Measurements from ENCODE around the gene BCAS4.

The BCAS4 gene

DNA sequence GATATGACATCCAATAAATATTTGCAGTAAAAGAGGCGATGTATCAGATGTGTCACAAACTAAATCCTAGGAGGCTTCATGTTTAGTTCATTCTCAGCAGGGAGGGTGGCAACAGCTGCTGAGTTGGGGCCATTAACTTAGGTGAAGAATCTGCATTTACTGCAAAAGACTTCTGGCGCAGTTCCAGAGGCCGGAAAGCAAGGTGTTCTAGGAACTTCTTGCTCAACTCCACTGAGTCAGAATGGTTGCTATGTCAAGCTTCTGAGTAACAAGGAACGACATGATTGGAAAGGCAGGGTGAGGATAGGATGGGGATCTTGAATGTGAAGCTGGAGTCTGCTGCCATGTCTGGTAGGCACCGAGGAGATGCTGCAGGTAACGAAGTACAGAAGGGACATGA lies 124.7 kb downstream of the BCAS4 start:
- no peak for DNase-seq

DNA sequence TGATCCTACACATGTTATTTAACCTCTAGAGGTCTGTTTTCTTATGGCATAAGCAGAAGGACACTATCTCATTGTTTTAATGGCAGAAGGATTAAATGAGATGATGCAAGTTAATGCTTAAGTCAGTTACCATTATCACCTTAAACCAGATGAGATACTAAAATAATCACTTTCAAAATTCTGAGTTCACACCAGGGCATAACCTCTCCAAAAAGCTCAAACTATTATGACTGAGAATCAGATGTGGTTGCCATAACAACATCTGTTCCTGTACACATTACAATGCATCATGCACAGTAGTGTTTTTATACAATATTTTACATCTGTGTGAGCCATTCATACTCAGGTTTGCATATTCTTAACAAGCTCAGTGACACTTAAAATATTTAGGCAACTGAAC lies 126.1 kb downstream of the BCAS4 start:
- DNase-seq, result no peak

DNA sequence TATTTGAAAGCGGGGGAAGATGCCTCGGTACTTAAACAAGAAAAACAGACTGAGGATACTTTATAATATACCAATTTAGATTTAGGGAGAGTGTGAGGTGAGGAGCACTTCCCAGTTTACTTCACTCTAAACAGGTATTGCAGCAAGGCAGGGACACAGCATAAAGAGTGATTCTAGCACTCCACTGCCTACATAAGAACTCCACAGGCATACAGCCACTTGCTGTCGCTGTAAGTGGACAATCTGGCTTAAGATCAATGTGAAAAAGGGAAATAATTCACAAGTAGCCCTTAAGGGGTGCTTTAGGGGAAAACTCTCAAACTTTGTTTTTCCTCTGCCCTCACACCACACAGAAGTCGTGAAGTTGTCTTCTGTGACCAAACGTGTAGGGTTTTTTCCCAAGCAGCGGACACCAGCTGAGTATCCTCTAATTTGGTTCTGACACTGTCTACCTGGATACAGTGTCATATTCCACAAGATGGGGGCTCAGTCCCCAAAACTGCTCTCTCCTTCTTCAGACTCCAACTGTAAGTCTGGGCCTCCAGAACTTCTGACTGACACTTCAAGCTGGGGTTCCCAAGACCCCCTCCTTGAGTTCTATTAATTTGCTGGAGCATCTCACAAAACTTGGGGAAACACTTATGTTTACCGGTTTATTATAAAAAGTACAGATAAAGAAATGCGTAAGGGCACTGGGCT lies 127.1 kb downstream of the BCAS4 start:
- no peak for DNase-seq

DNA sequence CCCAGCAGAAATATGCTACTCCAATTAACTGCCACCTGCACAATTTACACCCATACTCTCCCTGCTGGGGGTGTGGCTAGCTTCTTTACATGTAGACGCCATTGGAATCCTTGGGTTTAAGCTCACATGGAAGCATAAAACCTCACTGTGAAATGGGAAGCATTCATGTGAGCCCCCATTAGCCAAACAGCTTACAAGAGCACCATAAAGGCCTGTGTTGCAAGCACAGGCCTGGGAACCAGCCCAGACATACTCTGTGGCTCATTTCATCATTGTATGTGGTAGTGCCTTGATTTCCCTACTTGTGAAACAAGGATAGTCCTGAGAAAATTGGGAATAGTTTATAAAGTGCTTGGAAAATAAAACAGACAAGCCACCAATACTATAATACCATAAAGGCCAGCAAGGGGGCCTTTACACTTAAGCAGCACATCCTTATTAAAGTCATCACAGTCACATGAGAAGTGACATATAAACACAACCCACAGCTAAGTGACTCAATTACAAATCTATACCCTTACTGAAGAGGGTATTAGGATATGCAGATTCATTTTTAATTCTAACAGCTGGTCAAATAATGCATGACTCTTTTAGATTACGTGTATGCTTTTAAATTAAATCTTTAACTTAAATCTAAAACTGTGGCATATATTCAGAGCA lies 129.5 kb downstream of the BCAS4 start:
- no peak for DNase-seq

DNA sequence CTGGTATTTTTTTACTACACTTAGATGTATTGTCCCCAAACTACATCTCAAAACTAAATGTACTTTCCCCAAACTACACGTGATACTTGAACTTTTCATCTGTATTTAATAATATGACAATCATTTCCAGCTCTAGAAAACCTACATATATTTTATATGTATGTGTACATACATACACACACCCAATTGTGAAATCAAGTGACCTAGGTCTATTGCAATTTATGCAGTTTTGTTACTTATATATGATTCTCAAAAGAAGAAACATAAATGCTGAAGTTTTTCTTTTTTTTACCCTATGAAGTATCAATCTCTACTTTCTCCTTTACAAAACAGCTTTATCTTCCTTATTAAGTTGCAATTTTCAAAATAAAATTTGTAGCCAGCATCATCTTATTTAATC lies 131.7 kb downstream of the BCAS4 start:
- DNase-seq, result no peak
